ENCODE measurements around the gene VPS8. TPM values are rescaled to one million over a fixed set of nuclear protein-coding genes. Genes with fewer than 3 reads are reported as not detected.

Gene VPS8
- total and polyA plus RNA-seq, 2 of the 13 experiments (the other 11 are each of a cell fraction or from before 2014, with no cell fraction given) = 14.2 to 35.1 TPM

DNA sequence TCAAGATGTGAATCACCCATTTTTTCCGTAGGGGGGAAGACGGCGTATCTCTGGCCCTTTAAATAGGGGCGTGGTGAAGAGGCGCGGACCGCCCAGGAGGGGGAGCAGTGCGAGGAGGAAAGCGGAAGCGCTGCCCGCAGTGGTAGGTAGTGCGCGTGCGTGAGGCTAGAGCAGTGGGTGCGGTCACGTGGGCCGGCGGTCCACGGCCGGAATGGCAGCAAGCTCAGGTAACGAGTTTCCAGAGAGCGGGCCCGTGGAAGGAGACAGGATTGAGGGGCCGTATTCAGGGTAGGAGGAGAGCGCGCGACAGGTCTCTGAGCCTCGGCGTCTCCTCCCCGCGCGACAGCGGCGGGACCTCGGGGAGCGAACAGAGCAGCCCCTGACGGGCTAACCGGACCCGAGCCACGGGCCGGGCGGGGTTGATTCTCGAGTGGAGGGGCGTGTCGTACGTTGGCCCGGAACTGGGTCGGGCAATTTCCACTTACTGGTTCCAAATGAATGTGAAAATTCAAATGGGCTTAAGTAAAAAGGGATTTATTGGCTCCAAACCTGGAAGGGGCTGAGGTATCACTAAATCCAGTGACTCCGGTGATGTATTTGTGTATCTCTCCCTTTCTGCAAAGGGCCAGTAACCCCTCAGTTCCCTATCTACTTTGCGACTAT is at the start of gene VPS8 (continued):
- TF ChIP-seq, protein P1, sequence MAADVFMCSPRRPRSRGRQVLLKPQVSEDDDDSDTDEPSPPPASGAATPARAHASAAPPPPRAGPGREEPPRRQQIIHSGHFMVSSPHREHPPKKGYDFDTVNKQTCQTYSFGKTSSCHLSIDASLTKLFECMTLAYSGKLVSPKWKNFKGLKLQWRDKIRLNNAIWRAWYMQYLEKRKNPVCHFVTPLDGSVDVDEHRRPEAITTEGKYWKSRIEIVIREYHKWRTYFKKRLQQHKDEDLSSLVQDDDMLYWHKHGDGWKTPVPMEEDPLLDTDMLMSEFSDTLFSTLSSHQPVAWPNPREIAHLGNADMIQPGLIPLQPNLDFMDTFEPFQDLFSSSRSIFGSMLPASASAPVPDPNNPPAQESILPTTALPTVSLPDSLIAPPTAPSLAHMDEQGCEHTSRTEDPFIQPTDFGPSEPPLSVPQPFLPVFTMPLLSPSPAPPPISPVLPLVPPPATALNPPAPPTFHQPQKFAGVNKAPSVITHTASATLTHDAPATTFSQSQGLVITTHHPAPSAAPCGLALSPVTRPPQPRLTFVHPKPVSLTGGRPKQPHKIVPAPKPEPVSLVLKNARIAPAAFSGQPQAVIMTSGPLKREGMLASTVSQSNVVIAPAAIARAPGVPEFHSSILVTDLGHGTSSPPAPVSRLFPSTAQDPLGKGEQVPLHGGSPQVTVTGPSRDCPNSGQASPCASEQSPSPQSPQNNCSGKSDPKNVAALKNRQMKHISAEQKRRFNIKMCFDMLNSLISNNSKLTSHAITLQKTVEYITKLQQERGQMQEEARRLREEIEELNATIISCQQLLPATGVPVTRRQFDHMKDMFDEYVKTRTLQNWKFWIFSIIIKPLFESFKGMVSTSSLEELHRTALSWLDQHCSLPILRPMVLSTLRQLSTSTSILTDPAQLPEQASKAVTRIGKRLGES (CRISPR knock-in tag; IDR thresholded peaks at IDR 0.05; ENCODE audit: borderline replicate concordance) = no peak
- no peak for TF ChIP-seq ZBTB7A (CRISPR knock-in tag; IDR thresholded peaks at IDR 0.05)
- TF ChIP-seq, protein P2, sequence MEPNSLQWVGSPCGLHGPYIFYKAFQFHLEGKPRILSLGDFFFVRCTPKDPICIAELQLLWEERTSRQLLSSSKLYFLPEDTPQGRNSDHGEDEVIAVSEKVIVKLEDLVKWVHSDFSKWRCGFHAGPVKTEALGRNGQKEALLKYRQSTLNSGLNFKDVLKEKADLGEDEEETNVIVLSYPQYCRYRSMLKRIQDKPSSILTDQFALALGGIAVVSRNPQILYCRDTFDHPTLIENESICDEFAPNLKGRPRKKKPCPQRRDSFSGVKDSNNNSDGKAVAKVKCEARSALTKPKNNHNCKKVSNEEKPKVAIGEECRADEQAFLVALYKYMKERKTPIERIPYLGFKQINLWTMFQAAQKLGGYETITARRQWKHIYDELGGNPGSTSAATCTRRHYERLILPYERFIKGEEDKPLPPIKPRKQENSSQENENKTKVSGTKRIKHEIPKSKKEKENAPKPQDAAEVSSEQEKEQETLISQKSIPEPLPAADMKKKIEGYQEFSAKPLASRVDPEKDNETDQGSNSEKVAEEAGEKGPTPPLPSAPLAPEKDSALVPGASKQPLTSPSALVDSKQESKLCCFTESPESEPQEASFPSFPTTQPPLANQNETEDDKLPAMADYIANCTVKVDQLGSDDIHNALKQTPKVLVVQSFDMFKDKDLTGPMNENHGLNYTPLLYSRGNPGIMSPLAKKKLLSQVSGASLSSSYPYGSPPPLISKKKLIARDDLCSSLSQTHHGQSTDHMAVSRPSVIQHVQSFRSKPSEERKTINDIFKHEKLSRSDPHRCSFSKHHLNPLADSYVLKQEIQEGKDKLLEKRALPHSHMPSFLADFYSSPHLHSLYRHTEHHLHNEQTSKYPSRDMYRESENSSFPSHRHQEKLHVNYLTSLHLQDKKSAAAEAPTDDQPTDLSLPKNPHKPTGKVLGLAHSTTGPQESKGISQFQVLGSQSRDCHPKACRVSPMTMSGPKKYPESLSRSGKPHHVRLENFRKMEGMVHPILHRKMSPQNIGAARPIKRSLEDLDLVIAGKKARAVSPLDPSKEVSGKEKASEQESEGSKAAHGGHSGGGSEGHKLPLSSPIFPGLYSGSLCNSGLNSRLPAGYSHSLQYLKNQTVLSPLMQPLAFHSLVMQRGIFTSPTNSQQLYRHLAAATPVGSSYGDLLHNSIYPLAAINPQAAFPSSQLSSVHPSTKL (CRISPR knock-in tag; IDR thresholded peaks at IDR 0.05) = peak; percentile 60; the same call in 1 of the 2 replicates
- TF ChIP-seq IKZF4 (CRISPR knock-in tag; IDR thresholded peaks at IDR 0.05; ENCODE audit: borderline replicate concordance, low read depth, not compliant biosample characterization) = no peak
- TF ChIP-seq FOXM1 (CRISPR knock-in tag; IDR thresholded peaks at IDR 0.05) = no peak
- TF ChIP-seq ZBTB21 (CRISPR knock-in tag; IDR thresholded peaks at IDR 0.05) = no peak
- TF ChIP-seq, protein P3, sequence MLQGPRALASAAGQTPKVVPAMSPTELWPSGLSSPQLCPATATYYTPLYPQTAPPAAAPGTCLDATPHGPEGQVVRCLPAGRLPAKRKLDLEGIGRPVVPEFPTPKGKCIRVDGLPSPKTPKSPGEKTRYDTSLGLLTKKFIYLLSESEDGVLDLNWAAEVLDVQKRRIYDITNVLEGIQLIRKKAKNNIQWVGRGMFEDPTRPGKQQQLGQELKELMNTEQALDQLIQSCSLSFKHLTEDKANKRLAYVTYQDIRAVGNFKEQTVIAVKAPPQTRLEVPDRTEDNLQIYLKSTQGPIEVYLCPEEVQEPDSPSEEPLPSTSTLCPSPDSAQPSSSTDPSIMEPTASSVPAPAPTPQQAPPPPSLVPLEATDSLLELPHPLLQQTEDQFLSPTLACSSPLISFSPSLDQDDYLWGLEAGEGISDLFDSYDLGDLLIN (CRISPR knock-in tag; IDR thresholded peaks at IDR 0.05; ENCODE audit: borderline replicate concordance) = no peak
- no peak for TF ChIP-seq ZNF296 (CRISPR knock-in tag; conservative IDR thresholded peaks at IDR 0.05)
- TF ChIP-seq PRMT3 (CRISPR knock-in tag; IDR thresholded peaks at IDR 0.05; ENCODE audit: borderline replicate concordance, low read depth) = no peak
- TF ChIP-seq, protein P4, sequence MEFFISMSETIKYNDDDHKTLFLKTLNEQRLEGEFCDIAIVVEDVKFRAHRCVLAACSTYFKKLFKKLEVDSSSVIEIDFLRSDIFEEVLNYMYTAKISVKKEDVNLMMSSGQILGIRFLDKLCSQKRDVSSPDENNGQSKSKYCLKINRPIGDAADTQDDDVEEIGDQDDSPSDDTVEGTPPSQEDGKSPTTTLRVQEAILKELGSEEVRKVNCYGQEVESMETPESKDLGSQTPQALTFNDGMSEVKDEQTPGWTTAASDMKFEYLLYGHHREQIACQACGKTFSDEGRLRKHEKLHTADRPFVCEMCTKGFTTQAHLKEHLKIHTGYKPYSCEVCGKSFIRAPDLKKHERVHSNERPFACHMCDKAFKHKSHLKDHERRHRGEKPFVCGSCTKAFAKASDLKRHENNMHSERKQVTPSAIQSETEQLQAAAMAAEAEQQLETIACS (CRISPR knock-in tag; IDR thresholded peaks at IDR 0.05) = 0 out of 2 replicates have a peak, but pooled peaks have one; percentile 39
- peak; percentile 60; the same call in 1 of the 2 replicates for TF ChIP-seq ZMYM3 (CRISPR knock-in tag; IDR thresholded peaks at IDR 0.05)
- TF ChIP-seq, protein P5, sequence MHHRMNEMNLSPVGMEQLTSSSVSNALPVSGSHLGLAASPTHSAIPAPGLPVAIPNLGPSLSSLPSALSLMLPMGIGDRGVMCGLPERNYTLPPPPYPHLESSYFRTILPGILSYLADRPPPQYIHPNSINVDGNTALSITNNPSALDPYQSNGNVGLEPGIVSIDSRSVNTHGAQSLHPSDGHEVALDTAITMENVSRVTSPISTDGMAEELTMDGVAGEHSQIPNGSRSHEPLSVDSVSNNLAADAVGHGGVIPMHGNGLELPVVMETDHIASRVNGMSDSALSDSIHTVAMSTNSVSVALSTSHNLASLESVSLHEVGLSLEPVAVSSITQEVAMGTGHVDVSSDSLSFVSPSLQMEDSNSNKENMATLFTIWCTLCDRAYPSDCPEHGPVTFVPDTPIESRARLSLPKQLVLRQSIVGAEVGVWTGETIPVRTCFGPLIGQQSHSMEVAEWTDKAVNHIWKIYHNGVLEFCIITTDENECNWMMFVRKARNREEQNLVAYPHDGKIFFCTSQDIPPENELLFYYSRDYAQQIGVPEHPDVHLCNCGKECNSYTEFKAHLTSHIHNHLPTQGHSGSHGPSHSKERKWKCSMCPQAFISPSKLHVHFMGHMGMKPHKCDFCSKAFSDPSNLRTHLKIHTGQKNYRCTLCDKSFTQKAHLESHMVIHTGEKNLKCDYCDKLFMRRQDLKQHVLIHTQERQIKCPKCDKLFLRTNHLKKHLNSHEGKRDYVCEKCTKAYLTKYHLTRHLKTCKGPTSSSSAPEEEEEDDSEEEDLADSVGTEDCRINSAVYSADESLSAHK (CRISPR knock-in tag; IDR thresholded peaks at IDR 0.05; ENCODE audit: borderline replicate concordance) = no peak
- no peak for TF ChIP-seq ZNF333 (CRISPR knock-in tag; IDR thresholded peaks at IDR 0.05; ENCODE audit: borderline replicate concordance)
- peak; percentile 28; the same call in 1 of the 2 replicates for TF ChIP-seq ZNF350 (CRISPR knock-in tag; IDR thresholded peaks at IDR 0.05; ENCODE audit: borderline replicate concordance, low read depth)

All from HepG2 (cell line).